GM18517 (cell line): ENCODE data around the gene ANKRD52.
"Not testable (repeated sequence)": the region's sequence is repeated elsewhere in the genome, so short reads cannot be mapped to it uniquely, and the experiment has no call there.

ENCODE experiments used
- ATAC-seq: cut with Tn5 transposase; IDR thresholded peaks from one replicate; pipeline ENCODE4 v1.9.1; 2021; ENCODE audit warnings: mild to moderate bottlenecking, moderate library complexity; ENCODE audit not compliant: unreplicated experiment

Gene ANKRD52

DNA sequence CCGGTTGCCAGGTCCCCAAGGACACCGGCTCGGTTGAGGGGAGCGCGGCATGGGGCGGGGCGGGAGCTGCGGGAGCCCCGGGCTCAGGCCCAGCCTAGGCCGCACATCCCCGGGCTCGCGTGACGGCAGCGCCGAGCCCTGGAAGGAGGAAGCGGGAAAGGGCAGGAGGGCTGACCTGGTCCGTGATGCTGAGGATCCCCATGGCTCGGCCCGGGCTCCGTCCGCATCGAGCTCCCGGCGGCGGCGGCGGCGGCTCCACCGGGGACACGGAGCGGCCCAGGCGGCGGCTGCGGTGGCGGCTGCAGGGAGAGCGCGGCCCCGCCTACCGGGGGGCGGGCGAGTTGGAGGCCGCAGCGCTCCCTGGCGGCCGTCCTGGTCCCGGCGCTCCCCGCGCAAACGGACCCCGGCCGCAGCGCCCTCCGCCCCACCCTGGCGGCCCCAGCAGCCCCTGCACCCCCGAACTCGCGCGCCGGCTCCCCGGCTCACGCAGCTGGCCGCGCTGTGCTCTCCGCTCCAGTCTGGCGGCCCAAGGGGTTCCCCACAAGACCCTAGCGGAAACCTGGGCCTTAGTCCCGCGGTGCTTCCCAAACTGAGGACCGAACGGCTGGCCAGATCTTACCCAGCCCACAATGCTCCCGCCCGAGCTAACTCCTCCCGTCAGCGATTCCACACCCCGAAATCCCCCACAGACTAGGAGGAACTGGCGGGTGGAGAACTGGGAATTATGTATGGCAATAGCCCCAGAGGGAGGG lies at the start of gene ANKRD52:
Gene ANKRD52, minus strand, starts transcription at position 317 of the 752 bp plus-strand sequence. Its CDS starts 115 bp downstream, at position 202.
- ATAC-seq, result peak; percentile 87

DNA sequence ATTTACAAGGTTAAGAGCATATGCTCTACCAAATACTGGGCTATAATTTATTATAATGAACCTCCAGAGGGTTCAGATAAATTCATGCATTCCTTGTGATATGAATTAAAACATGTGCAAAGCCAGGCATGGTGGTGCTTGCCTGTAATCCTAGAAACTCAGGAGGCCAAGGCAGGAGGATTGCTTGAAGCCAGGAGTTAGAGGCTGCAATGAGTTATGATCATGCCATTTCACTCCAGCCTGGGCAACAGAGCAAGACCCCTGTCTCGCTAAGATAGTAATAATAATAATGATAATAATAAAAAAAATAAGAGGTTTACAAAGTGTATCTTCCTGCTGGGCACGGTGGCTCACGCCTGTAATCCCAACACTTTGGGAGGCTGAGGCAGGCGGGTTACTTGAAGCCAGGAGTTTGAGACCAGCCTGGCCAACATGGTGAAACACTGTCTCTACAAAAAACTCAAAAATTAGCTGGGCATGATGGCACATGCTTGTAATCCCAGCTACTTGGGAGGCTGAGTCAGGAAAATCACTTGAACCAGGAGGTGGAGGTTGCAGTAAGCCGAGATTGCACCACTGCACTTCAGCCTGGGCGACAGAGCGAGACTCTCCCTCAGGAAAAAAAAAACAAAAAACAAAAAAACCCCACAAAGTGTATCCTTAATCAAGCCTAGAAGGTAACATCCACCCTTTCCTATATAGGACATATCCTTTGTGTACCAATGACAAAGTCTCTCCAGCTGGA lies 49.2 kb upstream of the ANKRD52 start:
- no peak for ATAC-seq

DNA sequence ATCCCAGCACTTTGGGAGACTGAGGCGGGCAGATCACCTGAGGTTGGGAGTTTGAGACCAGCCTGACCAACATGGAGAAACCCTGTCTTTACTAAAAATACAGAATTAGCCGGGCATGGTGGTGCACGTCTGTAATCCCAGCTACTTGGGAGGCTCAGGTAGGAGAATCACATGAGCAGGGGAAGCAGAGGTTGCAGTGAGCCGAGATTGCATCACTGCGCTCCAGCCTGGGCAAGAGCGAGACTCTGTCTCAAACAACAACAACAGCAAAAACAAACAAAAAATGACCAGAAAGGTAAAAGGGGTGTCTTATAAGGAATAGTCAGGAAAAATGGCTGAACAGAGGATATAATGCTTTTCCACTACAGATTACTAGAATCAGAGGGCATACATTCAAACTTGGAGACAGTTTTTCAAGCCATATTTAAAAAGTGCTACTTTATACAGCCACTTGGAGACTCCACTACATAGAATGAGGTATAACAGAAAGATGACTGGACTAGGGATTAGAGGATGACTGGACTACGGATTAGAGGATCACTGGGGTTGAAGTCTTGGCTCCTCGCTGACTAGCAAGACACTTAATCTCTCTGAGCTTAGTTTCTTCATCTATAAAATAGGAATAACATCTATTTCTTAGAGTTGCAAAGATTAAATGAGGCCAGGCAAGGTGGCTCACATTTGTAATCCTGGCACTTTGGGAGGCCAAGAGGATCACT lies 46.8 kb upstream of the ANKRD52 start:
- no peak for ATAC-seq

DNA sequence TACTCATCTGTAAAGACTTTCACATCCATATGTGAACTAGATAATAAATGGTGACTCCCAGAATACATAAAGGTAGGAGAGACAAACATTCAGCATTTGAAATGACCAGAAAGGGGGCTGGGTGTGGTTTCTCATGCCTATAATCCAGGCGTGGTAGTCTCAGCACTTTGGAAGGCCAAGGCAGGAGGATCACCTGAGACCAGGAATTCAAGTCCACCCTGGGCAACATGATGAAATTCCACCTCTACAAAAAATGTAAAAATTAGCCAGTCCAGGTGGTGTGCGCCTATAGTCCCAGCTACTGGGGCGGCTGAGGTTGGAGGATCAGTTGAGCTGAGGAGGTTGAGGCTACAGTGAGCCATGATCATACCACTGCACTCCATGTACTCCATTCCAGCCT lies 46.1 kb upstream of the ANKRD52 start:
- no peak for ATAC-seq

DNA sequence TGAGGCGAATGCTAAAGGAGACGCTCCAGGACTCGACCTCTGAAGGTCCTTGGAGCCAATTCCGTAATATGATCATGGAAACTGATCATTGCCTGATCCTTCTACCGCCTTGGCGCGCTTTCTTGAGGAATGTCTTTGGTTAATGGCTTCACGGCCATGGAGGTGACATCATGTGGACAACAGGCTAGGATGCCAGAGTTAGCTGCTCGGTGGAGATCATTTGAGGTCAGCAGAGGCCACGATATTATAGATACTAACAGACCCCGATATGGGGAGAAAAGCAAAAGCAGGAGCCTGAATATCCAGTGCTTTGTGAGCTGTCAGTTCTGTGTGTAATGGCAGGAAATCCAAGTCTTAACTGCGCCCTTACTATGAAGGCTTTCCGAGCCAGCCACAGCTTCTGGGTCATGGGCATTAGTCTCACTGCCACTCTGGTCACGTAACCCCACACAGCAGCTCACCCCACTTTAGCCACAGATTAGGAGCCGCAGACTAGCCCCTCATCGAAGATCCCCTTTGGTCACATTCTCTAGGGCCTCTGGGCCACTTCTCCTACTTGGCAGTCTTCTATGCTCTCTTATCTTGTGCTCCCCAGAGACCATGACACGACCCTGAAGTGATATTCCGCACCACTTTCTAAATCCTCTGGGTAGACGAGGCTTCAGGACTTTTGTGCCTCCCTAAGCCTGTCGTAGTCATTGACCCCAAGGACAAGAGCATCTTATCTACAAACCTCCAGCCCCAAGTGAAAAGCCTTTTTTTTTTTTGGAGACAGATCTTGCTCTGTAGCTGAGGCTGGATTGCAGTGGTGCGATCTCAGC lies 42.7 kb upstream of the ANKRD52 start:
- ATAC-seq, result no peak

DNA sequence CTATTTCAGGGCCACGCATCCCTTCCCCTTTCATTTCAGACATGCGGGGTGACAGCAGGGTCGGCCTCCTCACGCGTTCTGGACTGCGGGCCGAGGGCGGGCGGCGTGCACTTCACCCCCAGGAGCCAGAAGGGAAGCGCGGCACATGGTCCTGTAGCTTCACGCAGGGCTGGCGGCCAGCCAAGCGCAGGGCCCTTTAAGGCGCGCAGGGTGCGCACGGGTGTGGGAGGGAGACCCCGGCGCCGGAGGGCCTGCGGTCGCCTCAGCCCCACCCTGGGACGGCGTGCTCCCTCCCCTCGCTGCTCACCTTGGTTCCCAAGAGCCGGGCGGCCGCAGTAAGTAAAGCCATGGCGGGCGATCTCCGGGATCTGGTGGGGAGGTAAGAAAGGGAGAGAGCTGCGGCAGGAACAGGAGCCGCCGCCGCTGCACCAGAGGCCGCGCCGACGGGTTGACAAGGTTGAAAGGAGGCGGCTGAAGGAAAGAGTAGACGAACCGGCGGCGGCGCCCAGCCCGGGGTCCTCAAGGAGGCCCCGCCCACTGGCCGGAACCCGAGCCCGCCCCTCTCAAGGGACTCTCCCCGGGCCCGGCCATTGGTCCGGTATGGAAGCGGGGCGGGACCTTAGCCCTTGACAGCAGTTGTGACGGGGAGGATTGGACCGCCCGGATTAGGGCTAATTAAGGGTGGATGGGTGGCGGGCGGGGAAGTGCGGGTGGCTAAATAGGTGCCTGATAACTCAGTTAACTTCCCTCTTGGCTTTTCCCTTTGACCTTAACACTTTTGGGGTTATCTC lies 41.9 kb upstream of the ANKRD52 start, which contains the start of gene CS:
Gene CS, minus strand, starts transcription at position 478 of the 791 bp plus-strand sequence. Its CDS starts 129 bp downstream, at position 349.
- peak; percentile 89 for ATAC-seq

DNA sequence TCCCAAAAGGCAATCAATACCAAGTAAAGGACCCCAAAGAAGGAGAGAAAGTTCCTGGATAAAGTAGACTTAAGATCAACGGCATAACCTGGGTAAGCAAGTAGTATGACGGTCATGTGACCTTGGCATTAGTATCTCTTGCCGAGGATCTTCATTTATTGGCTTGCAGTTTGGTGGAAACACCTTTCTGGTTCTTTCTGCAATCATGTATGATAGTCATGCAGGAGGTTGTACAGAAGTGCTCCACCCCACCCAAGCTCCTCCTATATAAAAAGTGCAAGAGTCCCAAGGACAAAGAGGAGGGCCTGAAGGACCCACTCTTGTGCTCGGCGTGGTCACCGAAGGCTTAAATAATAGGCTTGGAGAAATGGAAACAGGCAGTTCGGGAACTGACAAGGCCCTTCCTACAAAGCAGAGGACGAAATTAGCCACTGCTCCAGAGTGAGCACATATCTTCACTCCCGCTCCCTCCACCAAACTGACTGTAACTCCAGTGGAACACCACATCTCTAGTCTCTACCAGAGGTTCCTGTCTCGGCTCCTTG lies 41.2 kb upstream of the ANKRD52 start:
- peak; percentile 5 for ATAC-seq

DNA sequence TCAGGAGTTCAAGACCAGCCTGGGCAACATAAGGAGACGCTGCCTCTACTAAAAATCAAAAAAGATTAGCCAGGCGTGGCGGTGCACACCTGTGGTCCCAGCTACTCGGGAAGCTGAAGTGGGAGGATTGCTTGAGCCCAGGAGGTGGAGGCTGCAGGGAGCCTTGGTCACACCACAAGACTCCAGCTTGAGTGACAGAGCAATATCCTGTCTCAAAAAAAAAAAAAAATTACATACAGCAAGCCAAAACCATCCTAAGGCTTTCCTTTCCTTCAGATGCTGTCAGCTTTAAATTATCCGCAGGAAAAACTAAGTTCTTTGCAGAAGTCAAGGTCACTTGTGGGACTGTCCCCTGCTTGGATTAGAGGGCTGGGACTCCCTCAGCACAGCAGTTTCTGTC lies 40.6 kb upstream of the ANKRD52 start:
- no peak for ATAC-seq

DNA sequence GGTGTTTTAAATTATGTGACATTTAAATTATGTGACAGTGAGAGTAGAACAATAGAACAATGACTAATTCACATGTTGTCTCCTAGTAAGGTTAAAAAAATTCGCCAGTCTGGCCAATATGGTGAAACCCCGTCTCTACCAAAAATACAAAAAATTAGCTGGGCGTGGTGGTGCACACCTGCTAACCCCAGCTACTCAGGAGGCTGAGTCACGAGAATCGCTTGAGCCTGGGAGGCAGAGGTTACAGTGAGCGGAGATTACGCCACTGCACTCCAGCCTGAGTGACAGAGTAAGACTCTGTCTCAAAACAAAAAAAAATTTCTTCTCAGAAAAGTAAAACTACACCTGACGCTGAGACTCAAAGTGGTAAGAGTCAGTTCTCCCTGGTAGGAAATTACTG lies 39.2 kb upstream of the ANKRD52 start:
- ATAC-seq, result no peak

DNA sequence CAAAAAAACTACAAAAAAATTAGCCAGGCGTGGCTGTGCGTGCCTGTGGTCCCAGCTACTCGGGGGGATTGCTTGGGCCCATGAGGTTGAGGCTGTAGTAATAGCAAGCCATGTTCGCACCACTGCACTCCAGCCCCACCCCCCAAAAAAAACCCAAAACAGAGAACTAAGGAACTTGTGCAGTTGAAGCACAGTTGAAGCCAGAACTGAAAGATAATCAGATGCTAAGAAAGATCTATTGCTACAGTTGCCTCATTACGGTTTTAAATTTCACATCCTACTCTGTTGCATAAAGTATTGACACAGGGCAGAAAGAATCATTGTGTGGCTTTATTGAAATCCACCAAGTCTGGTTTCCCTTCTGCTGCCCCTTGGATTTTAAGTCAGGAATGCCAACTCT lies 38.1 kb upstream of the ANKRD52 start:
- no peak for ATAC-seq

DNA sequence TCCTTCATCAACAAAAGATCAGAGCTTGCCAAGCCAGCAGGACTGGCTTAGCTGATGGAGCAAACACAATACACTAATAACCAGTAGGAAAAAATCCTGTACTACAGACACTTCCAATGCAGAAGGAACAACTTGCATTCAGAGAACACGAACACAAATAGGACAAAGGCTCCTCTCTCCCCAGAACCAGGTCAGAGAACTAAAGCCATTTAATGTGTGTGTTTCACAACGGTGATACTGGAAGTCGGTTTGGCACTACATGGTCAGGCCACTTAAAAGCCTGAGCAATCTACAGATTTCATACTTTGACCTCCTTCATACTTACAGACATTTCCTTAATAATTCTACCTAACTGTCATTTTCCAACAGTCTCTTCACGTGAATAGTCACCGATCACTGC lies 35.6 kb upstream of the ANKRD52 start:
- ATAC-seq, result no peak

DNA sequence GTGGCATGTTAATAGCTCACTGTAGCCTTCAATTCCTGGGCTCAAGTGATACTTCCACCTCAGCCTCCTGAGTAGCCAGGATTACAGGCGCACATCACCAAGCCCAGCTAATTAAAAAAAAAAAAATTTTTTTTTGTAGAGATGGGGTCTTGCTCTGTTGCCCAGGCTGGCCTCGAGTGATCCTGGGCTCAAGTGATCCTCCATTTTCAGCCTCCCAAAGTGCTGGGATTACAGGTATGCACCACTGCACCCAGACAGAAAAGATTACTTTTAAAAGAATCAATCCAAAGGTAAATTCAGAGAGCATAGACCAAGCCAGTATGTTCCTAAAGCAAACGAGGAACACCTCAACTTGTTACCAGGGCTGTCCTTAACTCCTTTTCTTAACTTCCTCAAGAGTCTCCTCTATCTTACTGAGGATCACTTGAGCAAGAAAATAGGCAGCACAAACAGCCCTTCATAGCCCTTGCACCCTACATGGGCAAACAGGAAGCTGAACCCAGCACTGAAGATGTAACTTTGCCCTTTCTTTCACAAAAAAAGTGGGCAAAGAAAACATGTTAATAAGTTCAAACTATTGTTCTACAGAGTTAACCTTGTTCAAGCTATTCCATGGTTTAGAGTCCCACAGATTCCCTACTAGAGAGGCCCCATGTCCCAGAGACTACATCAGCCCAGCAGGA lies 30.7 kb upstream of the ANKRD52 start:
- ATAC-seq, result no peak

DNA sequence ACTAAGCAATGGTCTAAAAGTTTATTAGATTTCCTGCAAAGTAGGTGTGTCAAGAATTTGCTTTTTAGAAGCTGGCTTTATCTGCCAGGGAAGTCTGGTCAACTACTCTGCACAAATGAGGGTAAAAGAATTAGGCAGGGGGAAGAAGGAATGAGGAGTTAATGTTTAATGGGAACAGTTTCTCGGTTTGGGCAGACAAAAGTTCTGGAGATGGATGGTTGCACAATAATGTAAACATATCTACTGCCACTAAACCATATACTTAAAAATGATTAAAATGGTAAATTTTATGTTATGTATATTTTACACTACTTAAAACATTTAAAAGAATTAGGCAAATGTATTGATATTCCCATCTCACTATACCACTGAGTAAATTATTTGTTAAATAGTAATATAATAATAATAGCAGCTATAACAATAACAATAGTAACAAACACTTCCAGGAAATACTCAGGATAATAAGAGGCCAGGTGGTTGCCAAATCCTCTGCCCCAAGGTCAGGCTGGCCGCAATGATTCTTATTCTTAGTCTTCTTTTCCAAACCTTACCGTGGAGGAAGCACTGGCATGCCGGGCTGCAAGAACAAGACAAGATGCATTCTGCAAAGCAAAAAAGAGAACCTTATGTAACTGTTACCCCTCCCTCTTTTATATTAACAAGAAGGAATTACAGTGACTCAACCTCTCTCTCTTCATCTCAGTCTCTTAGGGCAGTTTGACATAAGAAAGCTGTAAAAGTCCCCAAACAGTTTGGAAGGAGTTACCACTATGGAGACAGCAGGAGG lies 28.1 kb upstream of the ANKRD52 start:
- ATAC-seq, result no peak

DNA sequence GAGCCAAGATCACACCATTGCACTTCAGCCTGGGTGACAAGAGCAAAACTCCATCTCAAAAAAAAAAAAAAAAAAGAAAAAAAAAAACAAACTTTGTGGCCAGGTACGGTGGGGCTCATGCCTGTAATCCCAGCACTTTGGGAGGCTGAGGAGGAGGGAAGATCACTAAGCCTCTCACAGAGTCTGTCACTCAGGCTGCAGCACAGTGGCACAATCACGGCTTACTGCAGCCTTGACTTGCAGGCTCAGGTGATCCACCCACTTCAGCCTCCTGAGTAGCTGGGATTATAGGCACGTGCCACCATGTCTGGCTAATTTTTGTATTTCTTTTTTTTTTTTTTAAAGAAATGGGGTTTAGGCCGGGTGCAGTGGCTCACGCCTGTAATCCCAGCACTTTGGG lies 26.1 kb upstream of the ANKRD52 start:
- ATAC-seq, result not testable (repeated sequence)

DNA sequence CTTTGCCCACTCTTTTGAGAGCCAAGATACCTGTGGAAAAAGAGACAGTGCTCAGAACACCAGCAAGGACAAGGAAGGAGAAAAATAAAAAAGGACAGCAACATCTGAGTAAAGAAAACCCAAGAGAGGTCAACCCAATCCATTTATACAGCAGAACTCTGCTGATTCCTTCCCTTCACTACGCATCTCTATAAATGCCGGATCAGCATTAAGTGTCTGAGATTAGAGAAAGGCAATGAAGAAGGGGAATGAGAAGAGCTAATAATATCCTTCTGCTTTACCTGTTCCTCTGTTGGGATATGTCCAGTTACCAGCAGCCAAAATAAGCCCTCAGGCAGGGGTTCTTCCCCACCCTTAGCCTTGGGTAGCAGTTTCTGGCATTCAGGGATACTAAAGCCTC lies 24.4 kb upstream of the ANKRD52 start:
- no peak for ATAC-seq

DNA sequence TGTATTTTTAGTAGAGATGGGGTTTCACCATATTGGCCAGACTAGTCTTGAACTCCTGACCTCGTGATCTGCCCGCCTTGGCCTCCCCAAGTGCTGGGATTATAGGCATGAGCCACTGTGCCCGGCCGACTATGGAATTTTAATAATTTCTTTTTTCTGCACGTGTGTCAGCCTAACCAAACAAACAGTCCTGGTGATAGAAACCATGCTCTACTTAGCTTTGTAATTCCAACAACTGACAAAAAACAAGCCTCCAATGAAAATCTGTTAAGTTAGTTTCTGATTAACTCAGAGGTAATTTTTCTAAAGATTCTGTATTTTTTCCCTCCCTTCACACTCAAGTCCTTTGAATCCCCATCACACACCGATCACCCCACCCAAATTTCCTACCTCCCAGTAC lies 23.8 kb upstream of the ANKRD52 start:
- no peak for ATAC-seq

DNA sequence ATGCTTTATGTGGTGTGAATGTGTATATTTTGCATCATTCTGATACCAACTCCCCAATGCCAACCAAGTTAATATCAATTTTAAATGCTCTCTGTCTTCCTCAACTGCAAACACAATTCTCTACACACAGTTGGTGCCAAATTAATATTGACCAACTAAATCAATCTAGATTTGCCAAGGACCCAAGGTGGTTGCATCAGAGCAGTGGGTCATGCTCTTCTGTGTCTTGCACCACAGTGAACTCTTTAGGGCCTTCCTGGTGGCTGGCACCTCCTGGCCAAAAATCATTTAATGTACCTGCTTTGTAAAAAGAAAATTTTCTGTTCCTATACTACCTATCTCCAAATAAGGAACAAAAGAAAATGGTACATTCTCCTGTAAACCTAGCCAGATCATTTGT lies 22.7 kb upstream of the ANKRD52 start:
- no peak for ATAC-seq

DNA sequence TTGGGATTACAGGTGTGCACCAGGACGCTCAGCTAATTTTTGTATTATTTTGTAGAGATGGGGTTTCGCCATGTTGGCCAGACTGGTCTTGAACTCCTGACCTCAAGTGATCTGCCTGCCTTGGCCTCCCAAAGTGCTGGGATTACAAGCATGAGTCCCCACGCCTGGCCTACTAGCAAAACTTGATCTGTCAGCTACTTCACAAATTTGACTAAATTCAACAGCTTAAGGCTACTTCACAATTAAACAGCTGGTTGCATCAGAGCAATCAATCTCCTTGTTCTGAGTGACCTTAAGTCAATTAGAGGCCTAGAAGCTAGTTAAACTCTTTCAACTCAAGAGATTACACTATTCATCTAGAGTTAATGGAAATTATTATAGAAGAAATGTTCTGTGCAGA lies 20.7 kb upstream of the ANKRD52 start:
- ATAC-seq, result no peak
